ENCODE data around the gene MPP1. TPM values are rescaled to one million over a fixed set of nuclear protein-coding genes. Genes with fewer than 3 reads are reported as not detected.

The MPP1 gene
- total RNA-seq, 1 donor from 2014 or later = 9.2 TPM

- TF ChIP-seq CTCF (IDR thresholded peaks at IDR 0.05; ENCODE audit: unreplicated experiment) = no peak
- H3K4me3 Mint-ChIP-seq = no peak overlapping the region
- peaks cover 25% of the 10 kb centered on the region for H3K9me3 Mint-ChIP-seq
- H3K36me3 Mint-ChIP-seq = no peaks in the 10 kb centered on the region
- H3K27me3 Mint-ChIP-seq (ENCODE audit: low read depth) = peaks cover 4% of the 10 kb centered on the region
- H3K4me1 Mint-ChIP-seq = peaks cover 7% of the 10 kb centered on the region
- no peak for DNase-seq (ENCODE audit: low spot score in 2 of 2, unreplicated experiment in 2 of 2)
- peak overlapping the region; percentile 45 for H3K27ac Mint-ChIP-seq
Measured at GRCh38 chrX:154730253-154730891, 74.9 kb downstream of the MPP1 start.

- H3K27me3 Mint-ChIP-seq (ENCODE audit: low read depth) = peaks cover 4% of the 10 kb centered on the region
- no peaks in the 10 kb centered on the region for H3K36me3 Mint-ChIP-seq
- no peak overlapping the region for H3K27ac Mint-ChIP-seq
- peaks cover 6% of the 10 kb centered on the region for H3K4me1 Mint-ChIP-seq
- no peak overlapping the region for H3K4me3 Mint-ChIP-seq
- TF ChIP-seq CTCF (IDR thresholded peaks at IDR 0.05; ENCODE audit: unreplicated experiment) = no peak
- H3K9me3 Mint-ChIP-seq = peaks cover 25% of the 10 kb centered on the region
- DNase-seq (ENCODE audit: low spot score in 2 of 2, unreplicated experiment in 2 of 2) = no peak
Measured at GRCh38 chrX:154729439-154729838, 75.8 kb downstream of the MPP1 start.

Other genes with a start within 250 kb of the MPP1 start
- gene CTAG1A, start 220.4 kb downstream of the MPP1 start, total RNA-seq = not detected in 3 replicates
- not detected in 3 replicates for gene CTAG1B, start 186.2 kb downstream of the MPP1 start, total RNA-seq
- not detected in 3 replicates for gene CTAG2, start 151.9 kb downstream of the MPP1 start, total RNA-seq
- gene GAB3, start 54.4 kb downstream of the MPP1 start, total RNA-seq = 0.29 to 0.67 TPM (median 0.38 TPM) in 3 replicates
- 61.4 to 66.2 TPM (median 64.2 TPM) in 3 replicates for gene DKC1, start 42.6 kb downstream of the MPP1 start, total RNA-seq
- gene SMIM9, start 29.2 kb upstream of the MPP1 start, total RNA-seq = not detected in 3 replicates
- gene F8A1, start 80.9 kb upstream of the MPP1 start, total RNA-seq = 14.7 to 16.0 TPM (median 15.6 TPM) in 3 replicates
- gene F8, start 217.2 kb upstream of the MPP1 start, total RNA-seq = 2.2 to 3.9 TPM (median 2.8 TPM) in 3 replicates
- 57.9 to 64.1 TPM (median 61.2 TPM) in 3 replicates for gene FUNDC2, start 221.4 kb upstream of the MPP1 start, total RNA-seq